NCI-H82 treated with DMSO at 0.1 percent for 48 hours (cell line): ENCODE results near the gene ADAMTS17.

Source experiments
- DNase-seq: peaks from one replicate; lab custom pipeline; 2025; ENCODE audit not compliant: unreplicated experiment; lab: John Stamatoyannopoulos, UW

ADAMTS17 gene

GRCh38 chr15:100341750-100342560 is at the start of gene ADAMTS17:
ADAMTS17 (minus strand) TSS chr15:100341975; CDS start chr15:100341899, 76 bp downstream.
- peak; percentile 95 for DNase-seq

GRCh38 chr15:100385300-100386050 is 43.7 kb upstream of the ADAMTS17 start:
- no peak for DNase-seq

- no peak for DNase-seq
Measured at GRCh38 chr15:100384108-100384410, 42.3 kb upstream of the ADAMTS17 start.

- no peak for DNase-seq
Measured at GRCh38 chr15:100383302-100384107, 41.7 kb upstream of the ADAMTS17 start.

- DNase-seq = no peak
Measured at GRCh38 chr15:100373942-100374341, 32.2 kb upstream of the ADAMTS17 start.

GRCh38 chr15:100373120-100373896 is 31.5 kb upstream of the ADAMTS17 start:
- no peak for DNase-seq

GRCh38 chr15:100372739-100373119 is 31.0 kb upstream of the ADAMTS17 start:
- DNase-seq = no peak

- no peak for DNase-seq
Measured at GRCh38 chr15:100355342-100355741, 13.6 kb upstream of the ADAMTS17 start.

- DNase-seq = no peak
Measured at GRCh38 chr15:100353449-100353848, 11.7 kb upstream of the ADAMTS17 start.

GRCh38 chr15:100350434-100351226 is 8.9 kb upstream of the ADAMTS17 start:
- no peak for DNase-seq

GRCh38 chr15:100349696-100350433 is 8.1 kb upstream of the ADAMTS17 start:
- peak; percentile 46 for DNase-seq

- DNase-seq = no peak
Measured at GRCh38 chr15:100349321-100349695, 7.5 kb upstream of the ADAMTS17 start.

GRCh38 chr15:100348578-100348977 is 6.8 kb upstream of the ADAMTS17 start:
- no peak for DNase-seq

GRCh38 chr15:100346866-100347512 is 5.2 kb upstream of the ADAMTS17 start:
- no peak for DNase-seq

- no peak for DNase-seq
Measured at GRCh38 chr15:100345438-100345837, 3.7 kb upstream of the ADAMTS17 start.

GRCh38 chr15:100343251-100343650 is 1.5 kb upstream of the ADAMTS17 start:
- no peak for DNase-seq

- DNase-seq = no peak
Measured at GRCh38 chr15:100341239-100341749, 481 bp downstream of the ADAMTS17 start.

GRCh38 chr15:100340721-100341238 is 995 bp downstream of the ADAMTS17 start:
- no peak for DNase-seq
